ENCODE results near the gene LPIN2.

The LPIN2 gene

GRCh38 chr18:2965797-2966196 is 47.1 kb downstream of the LPIN2 start:
- TF ChIP-seq, protein P1, sequence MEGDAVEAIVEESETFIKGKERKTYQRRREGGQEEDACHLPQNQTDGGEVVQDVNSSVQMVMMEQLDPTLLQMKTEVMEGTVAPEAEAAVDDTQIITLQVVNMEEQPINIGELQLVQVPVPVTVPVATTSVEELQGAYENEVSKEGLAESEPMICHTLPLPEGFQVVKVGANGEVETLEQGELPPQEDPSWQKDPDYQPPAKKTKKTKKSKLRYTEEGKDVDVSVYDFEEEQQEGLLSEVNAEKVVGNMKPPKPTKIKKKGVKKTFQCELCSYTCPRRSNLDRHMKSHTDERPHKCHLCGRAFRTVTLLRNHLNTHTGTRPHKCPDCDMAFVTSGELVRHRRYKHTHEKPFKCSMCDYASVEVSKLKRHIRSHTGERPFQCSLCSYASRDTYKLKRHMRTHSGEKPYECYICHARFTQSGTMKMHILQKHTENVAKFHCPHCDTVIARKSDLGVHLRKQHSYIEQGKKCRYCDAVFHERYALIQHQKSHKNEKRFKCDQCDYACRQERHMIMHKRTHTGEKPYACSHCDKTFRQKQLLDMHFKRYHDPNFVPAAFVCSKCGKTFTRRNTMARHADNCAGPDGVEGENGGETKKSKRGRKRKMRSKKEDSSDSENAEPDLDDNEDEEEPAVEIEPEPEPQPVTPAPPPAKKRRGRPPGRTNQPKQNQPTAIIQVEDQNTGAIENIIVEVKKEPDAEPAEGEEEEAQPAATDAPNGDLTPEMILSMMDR (IDR thresholded peaks at IDR 0.05; ENCODE audit: borderline replicate concordance, control extremely low read depth, extremely low read depth, insufficient read depth, missing control alignments): no peak
- no peak for DNase-seq (ENCODE audit: low spot score)
- in situ Hi-C loops (cut with MboI; ENCODE audit: low sequenced_read_pairs, unreplicated experiment): loop anchor here (25.0 kb wide), 1 partner anchor 103 kb away; no protein-coding TSS in a partner anchor

DNA sequence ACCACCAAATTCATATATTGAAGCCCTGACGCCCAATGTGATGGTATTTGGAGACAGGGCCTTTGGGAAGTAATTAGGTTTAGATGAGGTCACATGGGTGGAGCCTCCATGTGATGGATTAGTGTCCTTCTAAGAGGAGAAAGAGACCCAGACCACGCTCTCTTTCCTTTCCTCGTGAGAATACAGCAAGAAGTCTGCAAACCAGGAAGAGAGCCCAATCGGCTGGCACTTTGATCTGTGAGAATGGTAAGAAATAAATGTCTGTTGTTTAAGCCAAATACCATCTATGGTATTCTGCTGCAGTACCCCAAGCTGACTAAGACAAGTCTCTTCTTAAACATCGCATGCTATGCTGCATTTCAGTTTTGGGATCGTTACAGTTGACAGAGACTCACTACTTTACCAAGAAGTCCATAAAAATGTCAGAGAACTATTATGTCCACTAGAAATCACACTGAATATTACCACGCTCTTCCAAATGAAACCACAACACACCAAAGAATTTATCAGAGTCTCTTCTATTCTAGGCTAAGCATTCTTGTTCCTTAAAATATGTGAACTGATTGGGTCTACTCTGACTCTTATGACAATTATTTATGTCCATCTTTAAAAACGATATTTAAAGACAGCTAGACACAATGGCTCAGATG is 48.5 kb downstream of the LPIN2 start:
- TF ChIP-seq, protein P1 (IDR thresholded peaks at IDR 0.05; ENCODE audit: borderline replicate concordance, control extremely low read depth, extremely low read depth, insufficient read depth, missing control alignments): no peak
- no peak for DNase-seq (ENCODE audit: low spot score)
- in situ Hi-C loops (cut with MboI; ENCODE audit: low sequenced_read_pairs, unreplicated experiment): loop anchor here (25.0 kb wide), 1 partner anchor 102 kb away; no protein-coding TSS in a partner anchor

Data from GM13976 (cell line).